Measurements from ENCODE around the gene PLA2G6. TPM values are rescaled to one million over a fixed set of nuclear protein-coding genes. Genes with fewer than 3 reads are reported as not detected.

Gene PLA2G6
- total and polyA plus RNA-seq, 2 of the 13 experiments (the other 11 are each of a cell fraction or from before 2014, with no cell fraction given) = 4.8 to 11.5 TPM

DNA sequence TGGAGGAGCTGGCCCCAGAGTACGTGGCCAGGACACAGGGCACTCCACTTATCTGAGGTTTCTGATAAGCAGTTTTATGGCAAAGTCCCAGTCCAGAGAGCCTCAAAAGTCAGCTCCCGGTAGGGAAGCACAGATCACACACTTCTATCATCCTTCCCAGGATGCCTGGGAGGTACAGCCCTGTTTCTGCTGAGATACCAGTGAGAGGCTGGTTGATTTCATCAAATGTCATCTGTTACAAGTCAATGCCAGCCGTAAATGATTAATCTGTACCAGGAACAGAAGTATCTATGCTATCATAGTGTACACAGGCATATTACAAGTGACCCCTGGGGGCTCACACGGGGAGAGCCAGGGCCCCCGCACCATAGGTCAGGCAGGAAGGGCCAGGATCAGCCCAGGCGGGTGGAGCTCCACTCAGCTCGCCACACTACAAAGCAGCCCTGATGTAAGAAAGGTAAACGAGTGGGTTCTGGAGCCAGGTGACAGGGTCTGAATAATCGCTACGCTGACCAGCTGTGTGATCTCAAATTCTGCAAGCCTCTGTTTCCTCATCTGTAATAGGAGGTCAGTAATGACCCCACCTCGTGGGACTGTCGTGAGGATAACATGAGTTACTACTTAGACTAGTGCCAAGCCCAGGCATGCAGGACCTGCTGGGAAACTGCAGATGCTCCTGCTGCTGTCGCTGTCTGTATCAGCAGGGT lies 17.6 kb downstream of the PLA2G6 start (continued):
- TF ChIP-seq SRF (IDR thresholded peaks at IDR 0.05; ENCODE audit: low read depth, low read length) (no peak), ZNF343 (CRISPR knock-in tag; IDR thresholded peaks at IDR 0.05) (no peak), JUND (CRISPR knock-in tag; IDR thresholded peaks at IDR 0.05) (0 out of 2 replicates have a peak, but pooled peaks have one; percentile 16), SNRNP70 (IDR thresholded peaks at IDR 0.05; ENCODE audit: low read depth, low read length) (no peak), ZNF282 (IDR thresholded peaks at IDR 0.05; ENCODE audit: partially characterized antibody) (no peak), PITX1 (CRISPR knock-in tag; IDR thresholded peaks at IDR 0.05) (peak; percentile 65; the same call in 1 of the 2 replicates), NCOA5 (CRISPR knock-in tag; IDR thresholded peaks at IDR 0.05) (no peak), CCDC6 (CRISPR knock-in tag; IDR thresholded peaks at IDR 0.05) (no peak), TEAD2 (CRISPR knock-in tag; IDR thresholded peaks at IDR 0.05) (no peak), HNF4G (IDR thresholded peaks at IDR 0.05; ENCODE audit: borderline replicate concordance, low read depth, low read length) (peak; percentile 10; the same call in 1 of the 2 replicates), HNF4G (CRISPR knock-in tag; IDR thresholded peaks at IDR 0.05; ENCODE audit: borderline replicate concordance, low read depth) (no peak), NFYB (CRISPR knock-in tag; IDR thresholded peaks at IDR 0.05) (no peak), ZBTB7A (CRISPR knock-in tag; IDR thresholded peaks at IDR 0.05) (no peak), SIX1 (CRISPR knock-in tag; IDR thresholded peaks at IDR 0.05; ENCODE audit: borderline replicate concordance) (no peak), ARNT (IDR thresholded peaks at IDR 0.05) (no peak), FOXO1 (CRISPR knock-in tag; IDR thresholded peaks at IDR 0.05) (peak; percentile 13; the same call in 1 of the 2 replicates), BORCS8-MEF2B (CRISPR knock-in tag; IDR thresholded peaks at IDR 0.05) (peak; percentile 22; the same call in 1 of the 2 replicates), GPN1 (CRISPR knock-in tag; IDR thresholded peaks at IDR 0.05; ENCODE audit: borderline replicate concordance) (no peak)
- TF ChIP-seq, protein P1, sequence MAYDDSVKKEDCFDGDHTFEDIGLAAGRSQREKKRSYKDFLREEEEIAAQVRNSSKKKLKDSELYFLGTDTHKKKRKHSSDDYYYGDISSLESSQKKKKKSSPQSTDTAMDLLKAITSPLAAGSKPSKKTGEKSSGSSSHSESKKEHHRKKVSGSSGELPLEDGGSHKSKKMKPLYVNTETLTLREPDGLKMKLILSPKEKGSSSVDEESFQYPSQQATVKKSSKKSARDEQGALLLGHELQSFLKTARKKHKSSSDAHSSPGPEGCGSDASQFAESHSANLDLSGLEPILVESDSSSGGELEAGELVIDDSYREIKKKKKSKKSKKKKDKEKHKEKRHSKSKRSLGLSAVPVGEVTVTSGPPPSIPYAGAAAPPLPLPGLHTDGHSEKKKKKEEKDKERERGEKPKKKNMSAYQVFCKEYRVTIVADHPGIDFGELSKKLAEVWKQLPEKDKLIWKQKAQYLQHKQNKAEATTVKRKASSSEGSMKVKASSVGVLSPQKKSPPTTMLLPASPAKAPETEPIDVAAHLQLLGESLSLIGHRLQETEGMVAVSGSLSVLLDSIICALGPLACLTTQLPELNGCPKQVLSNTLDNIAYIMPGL (CRISPR knock-in tag; IDR thresholded peaks at IDR 0.05; ENCODE audit: borderline replicate concordance in 1 of 2, low read depth in 1 of 2) = peak in 1 of 2 experiments; percentile 32; a peak in 1 of 4 replicates
- TF ChIP-seq, protein P2, sequence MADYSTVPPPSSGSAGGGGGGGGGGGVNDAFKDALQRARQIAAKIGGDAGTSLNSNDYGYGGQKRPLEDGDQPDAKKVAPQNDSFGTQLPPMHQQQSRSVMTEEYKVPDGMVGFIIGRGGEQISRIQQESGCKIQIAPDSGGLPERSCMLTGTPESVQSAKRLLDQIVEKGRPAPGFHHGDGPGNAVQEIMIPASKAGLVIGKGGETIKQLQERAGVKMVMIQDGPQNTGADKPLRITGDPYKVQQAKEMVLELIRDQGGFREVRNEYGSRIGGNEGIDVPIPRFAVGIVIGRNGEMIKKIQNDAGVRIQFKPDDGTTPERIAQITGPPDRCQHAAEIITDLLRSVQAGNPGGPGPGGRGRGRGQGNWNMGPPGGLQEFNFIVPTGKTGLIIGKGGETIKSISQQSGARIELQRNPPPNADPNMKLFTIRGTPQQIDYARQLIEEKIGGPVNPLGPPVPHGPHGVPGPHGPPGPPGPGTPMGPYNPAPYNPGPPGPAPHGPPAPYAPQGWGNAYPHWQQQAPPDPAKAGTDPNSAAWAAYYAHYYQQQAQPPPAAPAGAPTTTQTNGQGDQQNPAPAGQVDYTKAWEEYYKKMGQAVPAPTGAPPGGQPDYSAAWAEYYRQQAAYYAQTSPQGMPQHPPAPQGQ (CRISPR knock-in tag; IDR thresholded peaks at IDR 0.05; ENCODE audit: borderline replicate concordance) = no peak
- TF ChIP-seq, protein P3, sequence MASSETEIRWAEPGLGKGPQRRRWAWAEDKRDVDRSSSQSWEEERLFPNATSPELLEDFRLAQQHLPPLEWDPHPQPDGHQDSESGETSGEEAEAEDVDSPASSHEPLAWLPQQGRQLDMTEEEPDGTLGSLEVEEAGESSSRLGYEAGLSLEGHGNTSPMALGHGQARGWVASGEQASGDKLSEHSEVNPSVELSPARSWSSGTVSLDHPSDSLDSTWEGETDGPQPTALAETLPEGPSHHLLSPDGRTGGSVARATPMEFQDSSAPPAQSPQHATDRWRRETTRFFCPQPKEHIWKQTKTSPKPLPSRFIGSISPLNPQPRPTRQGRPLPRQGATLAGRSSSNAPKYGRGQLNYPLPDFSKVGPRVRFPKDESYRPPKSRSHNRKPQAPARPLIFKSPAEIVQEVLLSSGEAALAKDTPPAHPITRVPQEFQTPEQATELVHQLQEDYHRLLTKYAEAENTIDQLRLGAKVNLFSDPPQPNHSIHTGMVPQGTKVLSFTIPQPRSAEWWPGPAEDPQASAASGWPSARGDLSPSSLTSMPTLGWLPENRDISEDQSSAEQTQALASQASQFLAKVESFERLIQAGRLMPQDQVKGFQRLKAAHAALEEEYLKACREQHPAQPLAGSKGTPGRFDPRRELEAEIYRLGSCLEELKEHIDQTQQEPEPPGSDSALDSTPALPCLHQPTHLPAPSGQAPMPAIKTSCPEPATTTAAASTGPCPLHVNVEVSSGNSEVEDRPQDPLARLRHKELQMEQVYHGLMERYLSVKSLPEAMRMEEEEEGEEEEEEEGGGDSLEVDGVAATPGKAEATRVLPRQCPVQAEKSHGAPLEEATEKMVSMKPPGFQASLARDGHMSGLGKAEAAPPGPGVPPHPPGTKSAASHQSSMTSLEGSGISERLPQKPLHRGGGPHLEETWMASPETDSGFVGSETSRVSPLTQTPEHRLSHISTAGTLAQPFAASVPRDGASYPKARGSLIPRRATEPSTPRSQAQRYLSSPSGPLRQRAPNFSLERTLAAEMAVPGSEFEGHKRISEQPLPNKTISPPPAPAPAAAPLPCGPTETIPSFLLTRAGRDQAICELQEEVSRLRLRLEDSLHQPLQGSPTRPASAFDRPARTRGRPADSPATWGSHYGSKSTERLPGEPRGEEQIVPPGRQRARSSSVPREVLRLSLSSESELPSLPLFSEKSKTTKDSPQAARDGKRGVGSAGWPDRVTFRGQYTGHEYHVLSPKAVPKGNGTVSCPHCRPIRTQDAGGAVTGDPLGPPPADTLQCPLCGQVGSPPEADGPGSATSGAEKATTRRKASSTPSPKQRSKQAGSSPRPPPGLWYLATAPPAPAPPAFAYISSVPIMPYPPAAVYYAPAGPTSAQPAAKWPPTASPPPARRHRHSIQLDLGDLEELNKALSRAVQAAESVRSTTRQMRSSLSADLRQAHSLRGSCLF (CRISPR knock-in tag; IDR thresholded peaks at IDR 0.05; ENCODE audit: borderline replicate concordance) = no peak
